TTC549 (cell line): ENCODE data around the gene NTM.

Experiments
- FAIRE-seq: peaks from 2 replicates; lab custom pipeline; 2012; peaks lifted over from hg19 to GRCh38; lab: Jason Lieb, UNC

The NTM gene

DNA sequence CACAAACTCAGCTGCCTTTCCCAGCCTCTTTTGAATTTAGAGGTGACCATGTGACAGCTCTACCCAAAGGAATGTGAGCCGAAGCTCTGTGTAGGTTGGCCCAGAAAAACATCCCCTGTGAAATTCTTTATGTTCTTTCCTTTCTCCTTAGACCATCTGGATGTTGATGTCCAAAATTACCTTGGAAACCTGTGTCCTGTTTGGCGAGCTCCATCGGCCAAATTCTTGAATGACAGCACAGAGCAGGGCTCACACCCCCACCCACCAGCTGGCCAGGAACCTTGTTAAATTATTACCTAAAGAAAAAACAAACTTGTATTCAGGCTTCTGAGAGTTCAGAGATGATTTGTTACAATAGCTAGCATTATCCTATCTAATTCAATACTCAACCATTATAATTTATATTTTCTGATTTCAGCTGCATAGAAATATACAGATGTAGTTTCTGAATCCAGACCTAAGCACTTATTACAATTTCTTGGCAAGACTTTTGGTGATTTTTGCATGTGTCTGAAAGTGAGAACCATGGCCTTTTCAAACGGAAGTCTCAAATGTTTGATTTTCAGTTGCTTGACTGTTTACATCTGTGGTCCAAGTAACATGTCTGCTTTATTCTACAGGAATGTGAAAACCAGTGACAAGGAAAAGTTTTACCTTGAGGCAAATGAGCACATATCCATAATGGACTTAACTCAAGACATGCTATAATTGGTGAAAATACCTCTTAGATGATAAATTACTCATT, 554.2 kb downstream of the NTM start:
- no peak for FAIRE-seq

DNA sequence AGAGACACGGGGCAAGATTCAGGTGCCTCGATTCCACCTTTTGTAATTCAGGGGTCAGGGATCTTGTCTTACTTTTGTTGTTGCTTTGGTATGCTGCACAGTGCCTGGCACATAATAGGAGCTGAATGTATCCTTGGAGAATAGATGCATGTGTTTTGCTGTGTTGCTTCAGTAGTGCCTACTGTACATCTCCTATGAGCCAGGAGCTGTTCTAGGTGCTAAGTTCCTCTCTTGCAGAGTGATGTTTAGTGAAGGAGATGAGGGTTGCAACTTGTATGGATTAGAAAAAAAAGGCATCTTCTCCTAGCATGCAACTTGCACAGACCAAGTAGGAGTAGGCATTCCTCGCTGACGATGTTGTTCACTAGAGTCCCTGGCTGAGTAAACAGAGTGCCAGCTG, 555.4 kb downstream of the NTM start:
- FAIRE-seq, result no peak

DNA sequence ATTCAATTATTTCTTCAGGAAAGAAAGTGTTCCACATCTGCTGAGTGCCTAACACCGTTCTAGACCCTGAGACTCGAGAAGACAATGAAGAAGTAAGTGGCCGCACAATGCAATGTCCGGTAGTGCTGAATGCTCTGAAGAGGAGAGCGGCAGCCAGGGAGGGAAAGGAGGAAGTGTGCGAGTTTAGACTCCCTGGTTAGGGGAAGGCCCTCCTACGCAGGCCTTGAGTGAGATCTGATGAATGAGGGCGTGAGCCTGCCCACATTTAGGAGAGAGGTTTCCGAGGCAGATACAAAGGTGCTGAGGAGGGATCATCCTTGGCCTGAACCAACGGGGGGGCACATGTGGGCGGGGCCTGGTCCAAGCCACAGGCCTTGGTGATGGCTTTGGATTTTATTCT, 558.6 kb downstream of the NTM start:
- FAIRE-seq, result no peak

DNA sequence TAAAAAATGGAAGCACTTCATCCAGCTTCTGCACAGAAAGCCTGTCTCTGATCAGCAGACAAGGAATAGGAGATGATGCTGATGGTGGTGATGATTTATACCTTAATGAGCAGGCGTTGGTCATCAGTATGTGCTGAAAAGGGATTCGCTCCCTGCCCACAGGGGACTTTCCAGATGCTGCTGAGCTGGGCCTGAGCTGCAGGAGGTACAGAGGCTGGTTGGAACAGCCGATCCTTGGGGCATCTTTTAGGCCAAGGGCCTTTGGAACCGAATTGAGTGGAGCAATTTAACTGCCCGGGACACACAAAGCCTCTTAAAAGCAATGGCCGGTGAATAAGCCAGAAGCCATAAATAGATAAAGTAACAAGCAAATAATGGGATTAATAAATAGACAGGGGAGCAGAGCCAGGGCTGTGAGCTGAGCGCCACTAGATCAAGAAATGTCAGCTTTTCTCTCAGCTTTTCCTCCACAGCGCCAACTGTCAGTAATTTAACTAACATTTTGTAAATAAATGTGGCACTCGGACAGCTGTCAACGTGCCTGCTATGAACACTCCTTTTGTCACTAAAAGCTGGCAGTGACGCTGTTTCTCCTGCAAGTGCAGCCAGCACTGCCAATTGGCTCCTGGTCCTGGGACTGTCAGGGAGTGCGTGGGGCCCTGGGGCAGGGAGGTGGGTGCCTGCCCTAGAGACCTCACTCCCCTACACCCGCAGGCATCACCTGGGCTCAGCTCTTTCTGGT, 562.3 kb downstream of the NTM start:
- no peak for FAIRE-seq

DNA sequence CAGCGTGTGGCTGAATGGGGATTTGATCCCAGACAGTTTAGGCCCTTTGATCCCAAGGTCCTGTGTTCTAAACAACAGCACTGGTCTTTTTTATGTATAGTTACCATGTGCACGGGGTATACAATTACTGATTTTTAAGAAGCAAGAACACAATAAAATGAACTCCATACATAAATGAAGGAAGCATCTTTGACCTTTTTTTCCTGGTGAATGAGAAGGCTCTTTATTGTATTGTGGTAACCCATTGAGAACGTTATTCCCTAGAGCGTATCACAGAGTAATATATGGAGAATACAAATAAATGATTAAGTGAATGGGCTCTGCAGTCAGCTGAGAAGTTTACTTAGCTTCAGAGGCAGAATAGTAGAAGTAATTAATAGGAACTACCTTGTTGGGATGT, 563.6 kb downstream of the NTM start:
- FAIRE-seq, result no peak

DNA sequence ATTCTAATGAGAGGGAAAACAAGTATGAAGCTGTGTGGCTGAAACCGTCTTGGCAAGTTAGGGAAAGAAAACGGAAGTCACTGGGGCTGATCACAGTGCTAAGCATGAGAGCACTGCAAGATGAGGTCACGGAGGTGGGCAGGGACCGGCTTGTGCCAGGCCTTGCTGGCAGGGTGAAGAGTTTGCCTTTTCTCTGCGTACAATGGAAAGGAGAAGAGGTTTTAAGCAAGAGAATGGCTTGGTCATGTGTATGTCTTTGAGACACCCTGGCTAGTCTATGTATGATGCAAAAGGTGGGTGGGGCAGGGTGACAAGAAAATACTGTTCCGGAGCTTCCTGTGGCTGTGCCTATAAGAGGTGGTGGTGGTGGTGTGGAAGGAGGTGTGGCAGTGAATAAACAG, 567.9 kb downstream of the NTM start:
- no peak for FAIRE-seq

DNA sequence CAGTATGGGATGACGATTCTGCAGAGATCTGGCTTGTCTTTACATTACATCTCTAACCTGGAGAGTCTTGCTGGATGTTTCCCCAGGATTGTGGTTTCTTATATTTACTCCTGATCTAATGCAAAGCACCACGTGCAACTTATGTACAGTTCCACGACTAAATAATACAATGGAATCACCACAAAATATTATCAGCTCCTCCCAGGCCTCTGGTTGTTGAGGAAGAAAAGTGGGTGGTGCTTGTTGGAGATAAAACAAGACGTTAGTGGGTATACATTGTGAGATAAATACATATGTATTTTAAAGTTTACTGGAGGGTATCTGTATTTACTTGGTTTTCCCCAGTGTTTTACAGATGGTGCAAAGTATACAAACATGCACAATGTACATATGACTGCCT, 569.7 kb downstream of the NTM start:
- no peak for FAIRE-seq

DNA sequence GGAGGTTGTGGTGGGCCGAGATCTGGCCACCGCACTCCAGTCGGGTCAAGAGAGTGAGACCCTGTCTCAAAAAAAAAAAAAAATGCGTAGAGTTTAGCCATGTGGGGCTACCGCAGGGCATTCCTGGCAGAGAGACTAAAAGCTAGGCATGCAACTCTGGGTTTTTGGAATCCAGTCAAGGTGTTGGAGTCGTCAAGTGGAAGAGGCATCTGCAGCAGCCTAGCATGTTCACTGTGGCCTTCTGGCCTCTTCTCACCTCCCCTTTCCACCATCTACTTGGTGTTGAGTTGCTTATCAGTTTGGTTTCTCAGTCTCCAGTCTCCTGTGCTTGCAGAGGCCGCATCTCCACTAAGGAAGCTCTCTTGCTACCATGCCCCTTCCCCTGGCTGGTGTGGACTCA, 572.5 kb downstream of the NTM start:
- FAIRE-seq, result no peak

DNA sequence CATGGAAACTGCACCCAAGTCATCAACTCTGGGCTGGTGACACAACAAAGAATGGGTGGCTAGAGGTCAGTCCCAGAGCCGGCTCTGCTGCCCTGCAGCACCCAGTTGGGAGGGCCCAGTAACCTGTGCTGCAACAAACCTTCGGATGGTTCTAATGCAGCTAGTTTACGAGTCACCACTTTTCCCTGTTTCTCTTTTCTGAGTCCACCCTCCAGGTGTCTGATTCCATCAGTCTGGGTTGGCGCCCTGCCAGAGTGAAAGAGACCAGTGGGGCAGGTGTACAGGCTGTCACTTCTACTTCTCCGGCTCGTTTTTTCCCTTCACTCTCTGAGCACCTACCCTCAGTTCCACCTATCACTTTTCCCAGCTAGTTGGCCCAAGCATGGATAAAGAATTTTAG, 572.9 kb downstream of the NTM start:
- no peak for FAIRE-seq

DNA sequence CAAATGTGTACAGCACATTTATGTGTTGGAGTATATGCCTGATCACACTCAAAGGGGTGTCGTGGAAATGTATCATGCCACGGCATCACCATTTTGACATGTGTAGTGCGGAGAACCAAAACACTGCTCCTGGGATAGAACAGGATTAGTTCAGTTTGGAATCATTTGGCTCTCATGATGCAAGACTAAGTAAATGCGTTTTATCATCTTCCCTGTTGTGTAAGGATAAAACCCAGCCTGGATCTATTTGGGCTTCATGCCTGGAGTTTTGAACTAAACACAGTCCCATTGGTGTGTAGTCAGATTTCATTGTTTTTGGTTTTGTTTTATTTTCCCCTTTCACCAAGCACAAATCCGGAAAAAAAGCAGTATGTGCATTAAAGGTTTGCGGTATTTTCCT, 574.3 kb downstream of the NTM start:
- FAIRE-seq, result no peak

DNA sequence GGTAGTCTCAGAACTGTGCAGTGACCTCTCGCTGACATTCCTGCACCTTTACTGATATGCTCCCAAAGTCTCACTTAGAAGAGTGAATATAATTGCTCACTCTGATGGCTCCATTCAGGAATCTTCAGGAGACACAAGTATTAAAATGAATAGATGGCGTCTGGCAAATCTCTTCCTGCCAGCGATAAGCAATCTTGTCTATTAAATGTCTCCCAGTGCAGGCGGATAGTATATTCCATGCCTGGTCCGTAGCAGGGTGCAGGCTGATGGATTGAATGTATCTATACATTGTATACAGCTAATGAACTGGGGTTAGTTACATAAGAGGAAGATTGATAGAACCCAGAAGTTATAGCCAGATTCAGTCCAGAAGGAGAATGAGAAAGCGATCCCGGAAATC, 575.3 kb downstream of the NTM start:
- FAIRE-seq, result no peak

DNA sequence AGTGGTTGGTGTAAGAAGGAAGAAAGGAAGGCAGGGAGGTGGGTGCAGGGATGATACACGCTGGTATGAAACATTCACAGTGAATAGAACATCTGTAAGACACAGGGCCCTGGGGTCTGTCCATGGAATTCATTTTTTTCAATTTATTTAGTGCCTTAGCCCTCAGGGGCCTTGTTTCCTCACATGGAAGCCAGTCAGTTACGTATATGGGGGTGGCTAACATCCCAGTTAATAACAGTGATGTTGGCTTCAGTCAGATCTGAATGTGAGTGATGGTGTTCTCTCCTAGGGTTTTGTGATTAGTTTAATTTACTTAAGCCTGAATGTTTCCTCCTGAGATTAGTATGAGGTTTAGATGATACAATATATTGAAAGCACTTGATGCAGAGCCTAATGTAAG, 577.1 kb downstream of the NTM start:
- FAIRE-seq, result no peak

DNA sequence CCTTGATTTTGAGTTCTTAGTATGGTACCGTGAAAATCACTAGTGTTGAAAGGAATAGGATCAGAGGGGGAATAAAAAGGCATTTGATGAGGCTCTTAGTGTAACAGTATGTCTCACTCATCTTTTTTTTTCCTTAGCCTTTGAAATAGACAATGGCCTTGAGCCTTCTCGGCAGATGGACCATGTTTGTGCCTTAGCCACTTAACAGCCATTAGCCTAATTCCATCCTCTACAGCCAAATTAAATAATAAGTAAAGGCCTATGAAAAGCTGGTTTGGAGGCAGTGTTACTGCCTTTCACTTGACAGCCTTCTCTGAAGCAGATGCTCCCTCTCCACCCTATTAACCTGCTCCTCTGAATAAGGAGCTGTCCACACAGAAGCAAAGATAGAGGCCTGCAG, 580.7 kb downstream of the NTM start:
- FAIRE-seq, result no peak

DNA sequence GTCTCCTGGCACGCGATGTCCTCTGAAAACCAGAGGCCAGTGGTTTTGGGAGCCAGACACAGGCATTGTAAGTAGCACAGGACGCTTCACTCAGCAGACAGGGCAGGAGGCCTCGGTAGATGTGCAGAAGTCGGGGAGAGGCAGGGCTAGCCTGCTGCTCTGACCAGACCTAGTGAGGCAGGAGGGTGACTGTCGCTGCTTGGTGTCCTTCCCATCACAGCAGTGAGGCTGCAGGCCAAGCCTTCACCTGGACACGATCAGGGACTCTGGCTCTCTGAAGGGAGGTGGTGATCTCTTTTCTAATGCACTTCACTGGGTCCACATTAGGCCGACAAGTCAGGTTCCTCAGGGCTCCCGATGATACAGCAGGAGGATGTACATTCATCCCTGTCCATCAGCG, 583.7 kb downstream of the NTM start:
- no peak for FAIRE-seq

DNA sequence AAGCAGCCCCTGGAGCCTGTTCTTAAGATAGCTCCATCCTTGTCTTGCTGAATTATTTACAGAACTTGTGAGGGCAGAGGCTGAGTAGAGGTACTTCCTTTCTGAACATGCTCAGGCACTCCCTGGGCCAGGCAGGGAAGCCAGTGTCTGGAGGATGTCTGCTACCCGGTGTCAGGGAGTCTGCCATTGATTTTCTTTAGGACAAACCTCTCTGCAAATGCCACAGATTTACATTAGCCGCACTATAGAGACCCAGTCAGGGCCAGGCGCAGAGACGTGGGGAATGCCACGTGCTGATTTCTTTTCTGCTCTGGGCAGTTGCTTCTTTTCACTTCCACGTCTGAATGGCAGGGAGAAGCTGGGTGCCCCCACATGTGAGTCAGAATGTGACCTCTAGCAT, 585.5 kb downstream of the NTM start:
- FAIRE-seq, result no peak

DNA sequence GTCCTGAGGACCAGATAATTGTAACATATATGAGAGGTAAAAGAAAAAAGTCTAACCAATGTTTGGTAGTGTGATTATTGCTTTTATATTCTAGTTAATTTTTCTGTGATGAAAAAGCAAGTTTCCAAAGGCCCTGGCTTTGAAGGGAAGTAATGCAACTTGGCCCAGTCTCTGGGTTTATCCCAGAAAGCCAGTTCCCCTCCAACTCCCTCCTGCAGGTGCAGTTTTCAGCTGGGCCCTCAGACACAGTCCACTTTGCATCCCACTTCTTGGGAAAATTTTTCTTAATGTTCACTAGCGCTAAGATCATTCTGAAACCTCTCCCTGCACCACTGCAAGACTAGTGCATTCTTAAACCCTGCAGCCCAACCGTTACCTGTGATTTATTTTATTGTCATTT, 586.8 kb downstream of the NTM start:
- FAIRE-seq, result no peak

DNA sequence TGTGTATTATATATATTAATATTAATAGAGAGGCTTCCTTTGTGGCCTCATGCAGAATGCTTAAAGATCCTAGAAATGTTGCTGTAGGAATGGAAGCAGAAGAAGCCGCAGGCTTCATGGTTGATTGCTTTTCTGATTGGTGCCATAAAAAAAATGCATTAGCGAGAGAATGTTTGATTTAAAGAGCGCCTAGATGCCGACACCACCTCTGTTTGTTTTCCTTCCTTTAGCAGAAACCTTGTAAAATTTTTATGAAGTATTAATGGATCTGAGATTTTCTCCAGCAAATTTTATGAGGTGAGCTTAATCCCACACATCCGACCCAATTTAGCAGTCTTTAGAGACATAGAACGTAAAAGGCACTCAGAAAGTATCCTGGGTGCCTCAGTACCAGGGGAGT, 587.5 kb downstream of the NTM start:
- no peak for FAIRE-seq

DNA sequence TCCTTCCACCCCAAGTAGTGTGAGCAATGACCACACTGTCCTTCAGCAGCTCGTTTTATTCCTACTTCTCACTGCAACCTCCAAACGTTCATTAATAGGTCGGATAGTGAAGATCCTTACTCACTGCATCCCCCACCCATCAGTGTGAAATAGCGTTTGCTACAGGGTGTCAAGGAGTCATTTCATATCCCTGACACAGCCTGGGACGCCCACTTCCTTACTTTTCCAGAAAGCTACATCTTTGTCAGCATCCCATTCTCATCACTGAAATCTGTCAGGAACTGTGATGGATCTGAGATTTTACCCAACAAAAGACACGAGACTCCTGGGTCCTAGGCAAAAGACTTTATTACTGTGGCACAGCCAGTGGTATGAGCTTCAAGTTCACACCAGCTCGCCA, 592.4 kb downstream of the NTM start:
- no peak for FAIRE-seq

DNA sequence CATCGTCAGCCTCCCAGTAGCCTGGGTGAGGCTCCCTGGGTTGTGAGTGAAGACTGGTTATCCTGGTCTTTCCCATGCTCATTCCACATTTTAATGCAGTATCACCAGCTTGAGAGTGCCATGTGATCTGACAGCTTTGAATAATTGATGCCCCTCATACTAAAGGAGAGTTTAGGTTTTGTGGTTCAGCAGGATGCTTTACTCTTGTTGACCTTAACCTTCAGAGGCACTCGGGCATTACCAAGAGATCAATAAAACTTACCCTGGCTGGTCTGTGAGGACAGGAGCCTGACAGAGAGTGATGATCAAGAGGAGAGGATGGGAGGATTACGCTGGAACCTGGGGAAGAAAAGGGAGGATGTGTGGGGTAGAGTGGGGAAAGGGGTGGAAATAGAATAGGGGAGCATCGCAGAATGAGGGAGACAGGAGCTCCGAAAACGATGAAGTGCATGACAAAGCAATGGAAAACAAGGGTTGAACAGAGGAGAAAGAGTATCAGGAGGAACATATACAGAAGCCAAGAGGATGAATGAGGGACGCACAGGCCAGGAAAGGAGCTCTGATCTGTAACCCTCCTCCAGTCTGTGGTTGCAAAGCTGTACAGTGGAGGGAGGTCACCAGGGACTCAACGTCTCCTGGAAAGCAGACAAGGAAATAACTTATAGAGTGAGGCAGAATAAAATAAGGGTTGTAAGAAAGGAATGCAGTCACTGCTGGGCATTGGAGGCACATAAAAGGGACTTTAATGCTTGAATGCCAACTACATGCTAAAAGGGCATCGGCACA, 594.5 kb downstream of the NTM start:
- FAIRE-seq, result no peak

DNA sequence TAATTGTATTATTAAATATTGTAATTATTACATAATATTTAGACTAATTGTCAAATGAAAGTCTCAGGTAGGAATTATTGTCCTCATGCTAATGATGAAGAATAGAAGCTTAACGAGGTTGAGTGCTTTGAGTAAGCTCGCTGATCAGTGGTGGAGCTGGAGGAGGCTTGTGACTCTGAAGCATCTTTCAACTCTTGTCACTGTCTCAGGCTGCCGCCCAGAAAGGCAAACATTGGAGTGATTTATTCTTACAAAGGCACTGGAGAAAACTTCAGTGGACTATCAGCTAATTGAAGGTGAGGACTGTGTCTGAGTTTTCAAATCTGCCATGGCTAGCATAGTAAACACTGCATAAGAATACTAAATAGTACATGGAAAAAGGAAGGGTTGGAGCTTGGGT, 595.1 kb downstream of the NTM start:
- FAIRE-seq, result no peak

DNA sequence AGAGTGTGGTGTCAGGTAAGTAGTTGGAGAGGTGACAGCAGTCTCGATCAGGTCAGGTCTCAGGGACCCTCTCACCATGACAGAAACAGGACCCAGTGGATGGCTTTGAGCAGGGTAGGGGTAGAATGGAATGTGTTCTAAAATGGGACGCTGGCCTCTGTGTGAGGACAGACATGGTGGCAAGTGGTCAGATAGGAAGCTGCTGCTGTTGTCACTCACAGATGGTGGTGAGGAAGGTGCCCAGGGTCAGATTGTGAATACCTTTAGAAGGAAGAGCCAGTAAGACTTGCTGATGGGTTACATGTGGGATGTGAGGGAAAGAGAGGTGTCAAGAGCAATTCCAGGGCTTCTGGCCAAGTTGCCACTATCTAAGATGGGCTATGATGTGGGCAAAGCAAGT, 596.3 kb downstream of the NTM start:
- no peak for FAIRE-seq

DNA sequence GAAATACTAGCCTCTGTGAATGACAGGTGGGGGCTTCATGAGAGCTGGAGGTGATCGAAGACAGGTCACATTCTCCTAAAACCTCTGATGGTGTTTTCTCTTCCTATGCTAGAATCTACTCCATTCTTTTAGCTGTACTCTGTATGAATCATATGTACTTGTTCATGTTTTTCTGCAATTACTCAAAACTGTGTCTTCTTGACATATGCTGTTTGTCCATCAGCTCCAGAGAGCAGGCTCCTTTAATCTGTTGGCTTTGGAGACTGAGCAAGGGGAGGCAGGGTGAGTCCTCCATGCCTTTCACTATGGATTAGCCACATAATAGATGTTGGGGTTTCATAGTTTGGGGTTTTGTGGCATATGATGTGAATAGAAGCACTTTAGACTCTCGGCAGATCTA, 598.8 kb downstream of the NTM start:
- no peak for FAIRE-seq

DNA sequence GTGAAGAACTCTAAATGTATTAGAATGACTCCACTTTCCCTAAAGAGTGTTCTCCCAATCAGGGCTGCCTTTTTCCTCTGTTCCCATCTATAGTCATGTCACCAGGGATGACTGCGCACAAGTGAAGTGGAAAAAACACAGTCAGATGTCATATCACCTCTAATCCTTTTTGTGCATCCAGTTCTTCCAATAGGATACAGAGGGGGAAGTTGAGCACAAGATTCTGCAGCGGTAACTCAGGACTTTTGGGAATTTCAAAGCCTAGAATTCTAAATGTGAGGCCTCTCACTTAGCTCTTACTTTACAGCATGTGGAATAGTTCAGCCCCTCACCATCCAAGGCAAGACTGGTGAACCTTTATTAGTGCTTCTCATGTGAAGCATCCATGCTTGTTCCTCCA, 602.6 kb downstream of the NTM start:
- no peak for FAIRE-seq

DNA sequence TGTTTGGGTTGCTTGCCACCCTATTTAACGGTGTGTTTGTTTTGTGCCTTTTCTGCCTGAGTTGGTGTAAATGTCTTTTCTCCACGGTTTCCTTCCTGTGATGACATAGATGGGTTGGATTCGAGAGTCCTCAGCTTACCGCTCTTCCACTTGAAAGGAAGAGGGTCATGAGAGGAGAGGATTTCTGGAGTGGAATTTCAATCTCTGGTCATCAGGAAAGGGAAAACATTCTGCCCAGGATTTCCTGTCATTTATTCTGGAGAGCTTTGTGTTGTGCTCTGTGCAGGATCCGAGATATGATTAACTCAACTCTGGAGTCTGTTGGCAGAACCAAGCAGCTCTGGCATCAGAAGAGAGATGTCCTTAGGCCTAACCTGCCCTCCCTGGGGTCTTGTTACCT, 605.2 kb downstream of the NTM start:
- no peak for FAIRE-seq
